K562 (cell line): ENCODE results near the gene WIPF3. TPM values are rescaled to one million over a fixed set of nuclear protein-coding genes. Genes with fewer than 3 reads are reported as not detected.

ENCODE experiments used
- ATAC-seq: fragments of 200-7000 bp; cut with Tn5 transposase; 3 replicates; pipeline ENCODE4 v1.9.1; 2020; ENCODE audit warnings: moderate library complexity
- BruUV-seq: library from RNA; stranded (reverse); fragments of 400-500 nt; replicated peaks from 2 replicates; lab custom pipeline; 2021; lab: Mats Ljungman, UMichigan
- CTCF ChIA-PET: fragments of 300-600 bp; formaldehyde crosslinking; extraction: SDS; loops from one replicate; lab custom pipeline; 2021; ENCODE audit warnings: low intra/inter-chr PET ratio; lab: Yijun Ruan, JAX
- POLR2A ChIA-PET: fragments of 300-600, 350-650 bp; sonication (Branson Sonifier 250); formaldehyde crosslinking; extraction: SDS; loops from one replicate; lab custom pipeline; 2021; ENCODE audit warnings: antibody characterized with exemption, inconsistent platforms; lab: Yijun Ruan, JAX
- DNase-seq, 4 experiments: peaks; one replicate each; pipeline versions ENCODE4 v3.0.0 to v3.0.0-alpha.2; 2011 to 2018; ENCODE audit warnings: low spot score in 3 of 4, mixed read lengths in 3 of 4; ENCODE audit errors: extremely low read depth in 1 of 4
- FAIRE-seq: peaks from 2 replicates; lab custom pipeline; 2011; peaks lifted over from hg19 to GRCh38; lab: Jason Lieb, UNC
- H2AFZ ChIP-seq: 2 replicates; pipeline ENCODE4 v1.6.0; 2011; ENCODE audit warnings: low read depth, low read length, control low read depth, inconsistent platforms
- H3K27ac ChIP-seq: fragments of 200-600 bp; 3 replicates; pipeline ENCODE4 v1.8.0; 2011; ENCODE audit warnings: low read depth, mild to moderate bottlenecking, control low read depth, inconsistent platforms, low read length, moderate library complexity, mixed read lengths; ENCODE audit errors: extremely low read depth
- H3K27me3 ChIP-seq, 2 experiments: fragments of 300-600 bp in 1 of 2; 2 replicates in 1 of 2; 3 replicates in 1 of 2; pipeline versions ENCODE4 v1.6.0 to v1.8.0; 2011; ENCODE audit warnings: inconsistent platforms in 2 of 2, low read length in 2 of 2, mild to moderate bottlenecking in 1 of 2, mixed read lengths in 1 of 2, moderate library complexity in 1 of 2; ENCODE audit not compliant: control insufficient read depth in 2 of 2, insufficient read depth in 2 of 2
- H3K36me3 ChIP-seq: fragments of 300-600 bp; 3 replicates; pipeline ENCODE4 v1.8.0; 2011; ENCODE audit warnings: mild to moderate bottlenecking, low read length, inconsistent platforms; ENCODE audit not compliant: control insufficient read depth, insufficient read depth
- H3K4me1 ChIP-seq, 2 experiments: fragments of 200-600 bp in 1 of 2; replicated peaks in 1 of 2; 2 replicates in 1 of 2; 3 replicates in 1 of 2; pipeline versions ENCODE4 v1.5.1 to v1.8.0; 2011; ENCODE audit warnings: inconsistent platforms in 2 of 2, low read length in 2 of 2, mild to moderate bottlenecking in 1 of 2, mixed read lengths in 1 of 2, moderate library complexity in 1 of 2; ENCODE audit not compliant: control insufficient read depth in 2 of 2, insufficient read depth in 2 of 2
- H3K4me2 ChIP-seq: 2 replicates; pipeline ENCODE4 v1.6.1; 2011; ENCODE audit warnings: low read length, control low read depth, inconsistent platforms, mixed read lengths; ENCODE audit not compliant: insufficient read depth
- H3K4me3 ChIP-seq: fragments of 200-600 bp; sonication (generic), shearing (Covaris generic); 2 replicates; pipeline ENCODE4 v1.5.1; 2016; ENCODE audit warnings: control low read depth, inconsistent platforms
- H3K79me2 ChIP-seq: fragments of 200-600 bp; 3 replicates; pipeline ENCODE4 v1.8.0; 2011; ENCODE audit warnings: low read length, inconsistent platforms; ENCODE audit not compliant: control insufficient read depth, insufficient read depth
- H3K9ac ChIP-seq, 2 experiments: 2 replicates each; pipeline versions ENCODE4 v1.6.0 to v1.6.1; 2011; ENCODE audit warnings: low read depth in 2 of 2, low read length in 2 of 2, control low read depth in 1 of 2, inconsistent platforms in 1 of 2, mild to moderate bottlenecking in 1 of 2, mixed read lengths in 1 of 2; ENCODE audit not compliant: insufficient read depth in 1 of 2
- H3K9me1 ChIP-seq: one replicate; pipeline ENCODE4 v1.6.0; 2011; ENCODE audit warnings: inconsistent platforms, mild to moderate bottlenecking, low read length, moderate library complexity; ENCODE audit not compliant: control insufficient read depth, insufficient read depth
- H3K9me3 ChIP-seq: replicated peaks from 2 replicates; pipeline ENCODE4 v1.5.1; 2011; ENCODE audit warnings: low read depth, low read length, inconsistent platforms; ENCODE audit not compliant: control insufficient read depth, insufficient read depth
- H4K20me1 ChIP-seq: replicated peaks from 2 replicates; pipeline ENCODE4 v1.6.1; 2011; ENCODE audit warnings: low read length, inconsistent platforms, mixed read lengths; ENCODE audit not compliant: control insufficient read depth, insufficient read depth
- CCAR2 ChIP-seq: fragments of 200-400 bp; formaldehyde crosslinking; IDR thresholded peaks from 2 replicates; pipeline ENCODE4 v1.6.1; 2017; ENCODE audit warnings: mild to moderate bottlenecking, low read depth, low read length
- DIDO1 ChIP-seq: fragments of 450-650 bp; IDR thresholded peaks from 2 replicates; pipeline ENCODE4 v1.6.1; 2016; ENCODE audit warnings: low read depth, missing biosample characterization, missing genetic modification characterization
- ESRRA ChIP-seq: fragments of 450-650 bp; IDR thresholded peaks from 2 replicates; pipeline ENCODE4 v1.6.1; 2014; ENCODE audit warnings: low read depth, mild to moderate bottlenecking, moderate library complexity, borderline replicate concordance
- FOSL1 ChIP-seq: fragments of 200-800 bp; sonication (Bioruptor generic); conservative IDR thresholded peaks from 2 replicates; pipeline ENCODE4 v1.6.1; 2016; ENCODE audit warnings: missing genetic modification characterization, missing compliant biosample characterization
- HCFC1 ChIP-seq: IDR thresholded peaks from 2 replicates; pipeline ENCODE4 v1.6.1; 2012; ENCODE audit warnings: low read depth, low read length, improper control_type of control experiment
- HNRNPLL ChIP-seq: fragments of 200-400 bp; formaldehyde crosslinking; IDR thresholded peaks from 2 replicates; pipeline ENCODE4 v1.6.1; 2017; ENCODE audit warnings: low read length, low read depth, mild to moderate bottlenecking; ENCODE audit not compliant: poor library complexity, severe bottlenecking
- HSF4 ChIP-seq: fragments of 250-450 bp; sonication (Bioruptor Pico); IDR thresholded peaks from 2 replicates; pipeline ENCODE4 v2.1.2; 2022; ENCODE audit warnings: mild to moderate bottlenecking, moderate library complexity, borderline replicate concordance
- SIN3B ChIP-seq: fragments of 450-650 bp; IDR thresholded peaks from 2 replicates; pipeline ENCODE4 v1.6.1; 2017; ENCODE audit warnings: low read depth, mild to moderate bottlenecking, moderate library complexity
- SPI1 ChIP-seq: IDR thresholded peaks from 2 replicates; pipeline ENCODE4 v1.6.1; 2011; ENCODE audit warnings: low read depth, low read length, control low read depth, borderline replicate concordance
- SRSF3 ChIP-seq: fragments of 200-400 bp; formaldehyde crosslinking; IDR thresholded peaks from 2 replicates; pipeline ENCODE4 v1.6.1; 2016; ENCODE audit warnings: mild to moderate bottlenecking, low read length, moderate library complexity; ENCODE audit not compliant: insufficient read depth
- SRSF9 ChIP-seq: fragments of 200-400 bp; formaldehyde crosslinking; IDR thresholded peaks from 2 replicates; pipeline ENCODE4 v1.6.1; 2017; ENCODE audit warnings: low read depth, low read length, borderline replicate concordance
- TBP ChIP-seq: optimal IDR thresholded peaks from 2 replicates; pipeline ENCODE3; 2011; ENCODE audit warnings: low read depth, low read length, improper control_type of control experiment
- ZBED1 ChIP-seq: IDR thresholded peaks from 2 replicates; pipeline ENCODE4 v1.6.1; 2014
- ZNF24 ChIP-seq: fragments of 450-650 bp; IDR thresholded peaks from 2 replicates; pipeline ENCODE4 v1.6.1; 2016
- ZNF766 ChIP-seq: fragments of 200-800 bp; sonication (Bioruptor generic); conservative IDR thresholded peaks from 2 replicates; pipeline ENCODE4 v1.6.1; 2016; ENCODE audit warnings: missing genetic modification characterization, missing compliant biosample characterization
- WGBS: fragments of 100-300 bp; shearing (Covaris generic); methylation state at CpG from one replicate; pipeline ENCODE4 v1.1.6; 2016; ENCODE audit warnings: low coverage, mixed read lengths; ENCODE audit not compliant: insufficient coverage; ENCODE audit errors: missing lambda C conversion rate; 5-methylcytosine and 5-hydroxymethylcytosine counted together
- in situ Hi-C: fragments of 300-500 bp; cut with MboI; formaldehyde crosslinking; loops from 4 replicates; pipeline ENCODE4 v1.15.0; 2018; ENCODE audit warnings: inconsistent platforms, mixed read lengths
- intact Hi-C: fragments of 100-400 bp; cut with micrococcal nuclease; formaldehyde crosslinking; loops from 2 replicates; pipeline ENCODE4 v1.14.2; 2022
- polyA plus RNA-seq, 8 experiments: library from polyadenylated mRNA; depleted of rRNA in 4 of 8; stranded (reverse) in 5 of 8; unstranded in 3 of 8; fragments of >200 nt; fragmentation: Nextera tagmentation in 2 of 8; fragmentation: Illumina TruSeq in 1 of 8; extraction: Ambion mirVana in 2 of 8; extraction: Trizol in 1 of 8; gene quantifications; 2 replicates each; pipeline versions ENCODE4 v1.2.1 to v1.2.3, GENCODE V29; 2011 to 2014; ENCODE audit warnings: inconsistent platforms in 1 of 8, missing spikeins in 1 of 8
- total RNA-seq, 7 experiments: library from RNA; depleted of rRNA in 6 of 7; stranded (reverse); fragments of >200 nt in 6 of 7; fragmentation: Illumina TruSeq in 2 of 7; extraction: Trizol in 2 of 7; gene quantifications; 2 replicates each; pipeline versions ENCODE4 v1.2.1 to v1.2.3, GENCODE V29; 2011 to 2021; ENCODE audit warnings: low replicate concordance in 1 of 7
- TF ChIP-seq, protein P1 (sequence below): fragments of 250-450 bp; sonication (Bioruptor Pico); IDR thresholded peaks from 2 replicates; pipeline ENCODE4 v1.8.0; 2021; ENCODE audit warnings: borderline replicate concordance, mild to moderate bottlenecking, moderate library complexity; ENCODE audit not compliant: poor library complexity, severe bottlenecking
- TF ChIP-seq, protein P2 (sequence below): fragments of 450-650 bp; formaldehyde crosslinking; IDR thresholded peaks from 2 replicates; pipeline ENCODE4 v1.4.0; 2020; ENCODE audit warnings: mild to moderate bottlenecking, moderate library complexity
- TF ChIP-seq, protein P3 (sequence below): fragments of 250-450 bp; sonication (Bioruptor Pico); IDR thresholded peaks from 2 replicates; pipeline ENCODE4 v1.9.0; 2021; ENCODE audit warnings: mild to moderate bottlenecking

The WIPF3 gene
- total and polyA plus RNA-seq, 9 of the 15 experiments (the other 6 are each of a cell fraction or from before 2014, with no cell fraction given), result 0.18 to 3.2 (median 1.7) TPM

DNA sequence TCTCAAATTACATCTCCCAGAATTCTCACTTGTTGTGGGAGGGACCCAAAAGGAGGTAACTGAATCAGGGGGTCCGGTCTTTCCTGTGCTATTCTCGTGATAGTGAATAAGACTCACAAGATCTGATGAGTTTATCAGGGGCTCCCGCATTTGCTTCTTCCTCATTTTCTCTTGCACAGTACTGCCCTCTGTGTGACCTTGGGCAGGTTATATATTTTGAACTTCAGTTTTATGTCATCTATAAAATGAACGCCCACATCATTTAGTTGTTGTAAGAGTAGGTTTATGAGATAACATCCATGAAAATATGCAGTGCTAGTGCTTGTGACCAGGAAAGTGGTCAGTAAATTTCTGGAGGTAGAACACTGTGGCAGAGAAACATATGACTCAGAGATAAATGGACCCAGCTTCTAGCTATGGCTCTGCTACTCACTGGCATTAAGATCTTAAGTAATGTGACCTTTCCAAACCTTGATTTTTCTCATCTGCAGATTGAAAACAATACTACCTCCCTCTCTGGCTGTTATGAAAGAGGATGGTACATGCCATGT lies 139.0 kb downstream of the WIPF3 start:
- no peak overlapping the region for H3K4me3 ChIP-seq
- POLR2A ChIA-PET, result interaction anchor here (1.1 kb wide), 1 partner anchor 9 kb away, joined by 4 read pairs; no protein-coding TSS in a partner anchor
- no peak for DNase-seq
- TF ChIP-seq, protein P1, sequence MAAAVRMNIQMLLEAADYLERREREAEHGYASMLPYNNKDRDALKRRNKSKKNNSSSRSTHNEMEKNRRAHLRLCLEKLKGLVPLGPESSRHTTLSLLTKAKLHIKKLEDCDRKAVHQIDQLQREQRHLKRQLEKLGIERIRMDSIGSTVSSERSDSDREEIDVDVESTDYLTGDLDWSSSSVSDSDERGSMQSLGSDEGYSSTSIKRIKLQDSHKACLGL, result no peak
- 0 out of 2 replicates have a peak, but pooled peaks have one; percentile 45 for TF ChIP-seq ZNF766 (CRISPR knock-in tag)
- TF ChIP-seq TBP, result no peak
- 0 out of 2 replicates have a peak, but pooled peaks have one; percentile 4 for TF ChIP-seq SPI1
- no peak for TF ChIP-seq SRSF9
- peak; percentile 62 for TF ChIP-seq FOSL1 (tag)
- TF ChIP-seq, protein P2, sequence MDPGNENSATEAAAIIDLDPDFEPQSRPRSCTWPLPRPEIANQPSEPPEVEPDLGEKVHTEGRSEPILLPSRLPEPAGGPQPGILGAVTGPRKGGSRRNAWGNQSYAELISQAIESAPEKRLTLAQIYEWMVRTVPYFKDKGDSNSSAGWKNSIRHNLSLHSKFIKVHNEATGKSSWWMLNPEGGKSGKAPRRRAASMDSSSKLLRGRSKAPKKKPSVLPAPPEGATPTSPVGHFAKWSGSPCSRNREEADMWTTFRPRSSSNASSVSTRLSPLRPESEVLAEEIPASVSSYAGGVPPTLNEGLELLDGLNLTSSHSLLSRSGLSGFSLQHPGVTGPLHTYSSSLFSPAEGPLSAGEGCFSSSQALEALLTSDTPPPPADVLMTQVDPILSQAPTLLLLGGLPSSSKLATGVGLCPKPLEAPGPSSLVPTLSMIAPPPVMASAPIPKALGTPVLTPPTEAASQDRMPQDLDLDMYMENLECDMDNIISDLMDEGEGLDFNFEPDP, result no peak
- TF ChIP-seq DIDO1 (tag), result no peak
- no peak for TF ChIP-seq HNRNPLL
- no peak for TF ChIP-seq HCFC1
- TF ChIP-seq ZBED1, result no peak
- TF ChIP-seq, protein P3, sequence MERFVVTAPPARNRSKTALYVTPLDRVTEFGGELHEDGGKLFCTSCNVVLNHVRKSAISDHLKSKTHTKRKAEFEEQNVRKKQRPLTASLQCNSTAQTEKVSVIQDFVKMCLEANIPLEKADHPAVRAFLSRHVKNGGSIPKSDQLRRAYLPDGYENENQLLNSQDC (CRISPR knock-in tag), result no peak
- no peak for TF ChIP-seq CCAR2
- no peak for TF ChIP-seq ZNF24
- TF ChIP-seq SRSF3, result no peak
- peak; percentile 93 for TF ChIP-seq ESRRA
- TF ChIP-seq HSF4 (CRISPR knock-in tag), result no peak
- no peak for TF ChIP-seq SIN3B
- TF ChIP-seq, all 486 proteins: peak for 4
- FAIRE-seq, result peak; percentile 59
- in situ Hi-C loops (no loop called here), intact Hi-C loops (loop anchor here (5.0 kb wide), 1 partner anchor 117 kb away; no protein-coding TSS in a partner anchor)
- Histone ChIP-seq H4K20me1 (no peaks in the 10 kb centered on the region), H3K9me3 (0 out of 2 replicates have a peak, but pooled peaks cover 1% of the 10 kb centered on the region), H3K36me3 (no peaks in the 10 kb centered on the region), H3K27ac (no peak overlapping the region), H3K27me3 (peaks cover 0 to 12% of the 10 kb centered on the region in 2 experiments; a peak in 3 of 5 replicates), H3K4me1 (peaks cover 0 to 7% of the 10 kb centered on the region in 2 experiments; a peak in 1 of 5 replicates), H2AFZ (no peak overlapping the region), H3K79me2 (no peaks in the 10 kb centered on the region), H3K4me2 (no peak overlapping the region), H3K9ac (no peak overlapping the region), H3K9me1 (no peaks in the 10 kb centered on the region)
- CTCF ChIA-PET, result no interaction called here
- WGBS, result 3% methylated on average over 4 of the region's 4 CpGs
- no peak for ATAC-seq
- BruUV-seq, result no TSS peak
